HPDE6-E6E7 (cell line): Measurements from ENCODE around the gene PIWIL4.

ENCODE experiments used
- DNase-seq: peaks from one replicate; pipeline ENCODE4 v3.0.0; 2011; ENCODE audit warnings: missing footprints; ENCODE audit errors: extremely low spot score

The PIWIL4 gene

DNA sequence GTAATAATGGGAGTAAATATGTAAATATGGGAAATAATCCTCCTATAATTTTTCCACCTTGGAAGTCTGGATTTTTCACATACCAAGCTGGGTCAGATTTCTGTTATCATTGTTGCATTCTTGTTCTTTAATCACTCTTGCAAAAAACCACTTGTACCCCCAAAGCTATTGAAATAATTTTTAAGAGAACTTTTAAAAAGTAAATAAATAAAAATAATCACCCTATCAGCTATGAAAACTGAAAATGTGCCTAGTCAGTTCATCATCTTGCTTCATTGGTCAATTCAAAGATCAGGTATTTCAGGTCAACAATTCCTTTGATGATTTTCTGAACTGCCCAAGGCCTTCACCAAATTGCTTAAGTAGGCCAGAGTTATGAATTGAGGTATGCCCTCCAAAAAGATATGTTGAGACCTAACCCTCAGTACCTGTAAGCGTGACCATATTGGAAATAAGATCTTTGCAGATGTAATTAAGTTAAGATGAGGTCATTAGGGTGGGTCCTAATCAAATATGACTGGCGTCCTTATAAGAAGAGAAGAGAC is 95.8 kb downstream of the PIWIL4 start:
- no peak for DNase-seq

DNA sequence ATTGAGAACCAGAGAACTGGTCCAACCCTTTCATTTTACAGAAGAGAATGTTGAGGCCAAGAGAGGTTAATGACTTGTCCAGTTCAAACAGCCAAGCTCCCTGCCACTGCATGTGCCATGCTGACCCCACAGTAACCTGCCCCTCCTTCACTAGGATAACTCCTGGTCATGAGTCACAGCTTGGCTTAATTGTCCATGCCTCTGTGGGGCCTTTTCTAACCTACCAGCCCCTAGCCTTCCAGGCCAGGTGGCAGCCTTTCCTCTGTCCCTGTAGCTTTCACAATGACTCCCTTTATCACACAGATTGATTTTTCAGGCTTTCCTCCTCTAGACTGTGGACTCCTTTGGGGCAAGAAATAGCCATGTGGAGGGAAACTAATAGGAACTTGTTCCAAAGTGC is 97.2 kb downstream of the PIWIL4 start:
- DNase-seq, result peak; percentile 21

GRCh38 chr11:94665116-94665659 is 98.0 kb downstream of the PIWIL4 start:
- DNase-seq, result no peak

DNA sequence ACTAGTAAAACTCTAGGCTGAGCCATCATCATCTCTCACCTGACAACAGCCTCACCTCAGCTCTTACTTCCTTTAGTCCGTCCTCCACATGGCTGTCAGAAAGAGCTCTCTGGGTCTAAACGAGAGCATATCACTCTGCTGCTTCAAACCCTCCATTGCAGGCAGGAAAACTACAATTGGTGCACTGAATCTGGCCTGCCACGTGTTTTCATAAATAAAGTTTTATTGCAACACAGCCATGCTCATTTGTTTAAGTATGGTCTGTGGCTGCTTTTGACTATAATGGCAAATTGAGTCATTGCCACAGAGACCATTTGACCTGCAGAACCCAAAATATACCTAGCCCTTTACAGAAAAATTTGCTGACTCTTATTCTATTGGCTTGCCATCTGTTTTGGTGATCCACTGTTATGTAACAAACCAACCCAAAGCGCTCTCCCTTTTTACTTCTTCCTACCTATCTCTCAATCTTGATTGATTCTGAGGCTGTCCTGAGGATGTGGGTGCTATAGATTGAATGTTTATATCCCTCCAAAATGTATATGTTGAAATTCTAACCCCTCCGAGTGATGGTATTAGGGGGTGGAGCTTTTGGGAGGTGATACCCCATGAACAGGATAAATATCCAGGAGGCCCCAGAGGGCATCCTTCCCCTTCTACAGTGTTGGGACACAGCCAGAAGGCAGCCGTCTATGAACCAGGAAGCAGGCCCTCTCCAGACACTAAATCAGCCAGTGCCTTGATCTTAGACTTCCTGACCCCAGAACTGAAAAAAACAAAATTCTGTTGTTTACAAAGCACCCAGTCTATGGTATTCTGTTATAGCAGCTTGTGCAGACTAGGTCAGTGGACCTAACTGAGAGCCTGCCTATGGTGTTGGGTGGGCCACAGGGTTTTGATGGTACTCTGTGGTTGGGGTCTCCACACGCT is 99.9 kb downstream of the PIWIL4 start:
- DNase-seq, result no peak

GRCh38 chr11:94668212-94668793 is 101.1 kb downstream of the PIWIL4 start:
- no peak for DNase-seq

DNA sequence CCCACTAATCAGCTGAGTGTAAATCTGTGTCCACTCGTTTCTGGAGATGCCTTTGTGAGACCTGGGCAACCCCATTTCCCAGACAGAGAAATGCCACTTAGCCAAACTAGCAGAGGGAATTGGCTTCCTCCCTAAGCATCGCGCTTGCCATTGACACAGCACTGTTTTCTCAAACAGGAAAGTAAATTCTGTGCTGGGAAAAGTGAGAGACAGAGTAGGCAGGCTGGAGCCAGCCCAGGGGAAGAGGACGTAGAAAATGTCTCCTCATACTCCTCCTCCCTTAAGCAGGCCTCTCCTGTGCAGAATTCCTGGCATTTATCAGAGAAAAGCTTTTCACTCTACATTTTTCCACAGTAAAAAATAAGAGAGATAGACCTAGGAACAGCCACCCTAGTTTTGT is 101.9 kb downstream of the PIWIL4 start:
- no peak for DNase-seq
